Gastroesophageal sphincter (tissue), 3 donors: Measurements from ENCODE around the gene C18orf54.

Experiments
- CTCF ChIP-seq, 4 experiments: fragments of 200-600 bp in 2 of 4; fragments of 450-650 bp in 2 of 4; sonication (generic) in 1 of 4; IDR thresholded peaks; one replicate each; pipeline ENCODE4 v1.5.1; 2017 to 2019; ENCODE audit warnings: antibody characterized with exemption in 4 of 4, mild to moderate bottlenecking in 2 of 4, moderate library complexity in 2 of 4
- POLR2A ChIP-seq, 2 donors: fragments of 450-650 bp; IDR thresholded peaks; one replicate each; pipeline ENCODE4 v1.6.1; 2017; ENCODE audit warnings: antibody characterized with exemption in 2 of 2, mild to moderate bottlenecking in 2 of 2, moderate library complexity in 1 of 2
- POLR2AphosphoS5 ChIP-seq: sonication (generic); formaldehyde crosslinking; IDR thresholded peaks from one replicate; pipeline ENCODE4 v1.6.1; 2017; ENCODE audit warnings: antibody characterized with exemption

GRCh38 chr18:54382076-54382475, 24.4 kb downstream of the C18orf54 start:
- TF ChIP-seq CTCF (IDR thresholded peaks at IDR 0.05) (no peak), POLR2AphosphoS5 (no peak), POLR2A (IDR thresholded peaks at IDR 0.05) (no peak)
